Neural crest cell (in vitro differentiated cells): Measurements from ENCODE around the gene JUNB. TPM values are rescaled to one million over a fixed set of nuclear protein-coding genes. Genes with fewer than 3 reads are reported as not detected.

Experiments
- DNase-seq: peaks from one replicate; pipeline ENCODE4 v3.0.0; 2021; ENCODE audit warnings: low read depth, mixed read lengths, low spot score
- H3K27ac Mint-ChIP-seq: one replicate; pipeline ENCODE4 v1.8.0; 2021; ENCODE audit warnings: mild to moderate bottlenecking, mixed read lengths; ENCODE audit not compliant: unreplicated experiment
- H3K27me3 Mint-ChIP-seq: 2 replicates; pipeline ENCODE4 v1.8.0; 2021; ENCODE audit warnings: low read depth, mild to moderate bottlenecking, mixed read lengths
- H3K36me3 Mint-ChIP-seq: 2 replicates; pipeline ENCODE4 v1.8.0; 2021; ENCODE audit warnings: low read depth, mild to moderate bottlenecking, mixed read lengths
- H3K4me1 Mint-ChIP-seq: 2 replicates; pipeline ENCODE4 v1.8.0; 2021; ENCODE audit warnings: mixed read lengths
- H3K4me3 Mint-ChIP-seq: one replicate; pipeline ENCODE4 v1.8.0; 2021; ENCODE audit warnings: mild to moderate bottlenecking, mixed read lengths
- H3K9me3 Mint-ChIP-seq: 2 replicates; pipeline ENCODE4 v1.8.0; 2021; ENCODE audit warnings: mixed read lengths
- total RNA-seq: library from RNA; stranded (reverse); gene quantifications from 2 replicates; pipeline ENCODE4 v1.2.1, GENCODE V29; 2021
- TF ChIP-seq, protein P1 (sequence below): fragments of 200-600 bp; sonication (generic); conservative IDR thresholded peaks from 2 replicates; pipeline ENCODE4 v1.5.0; 2021; ENCODE audit warnings: antibody characterized with exemption, mild to moderate bottlenecking

The JUNB gene
- total RNA-seq, 1 donor from 2014 or later, result 9.6 TPM

GRCh38 chr19:12799742-12800465, 8.6 kb downstream of the JUNB start:
- TF ChIP-seq, protein P1, sequence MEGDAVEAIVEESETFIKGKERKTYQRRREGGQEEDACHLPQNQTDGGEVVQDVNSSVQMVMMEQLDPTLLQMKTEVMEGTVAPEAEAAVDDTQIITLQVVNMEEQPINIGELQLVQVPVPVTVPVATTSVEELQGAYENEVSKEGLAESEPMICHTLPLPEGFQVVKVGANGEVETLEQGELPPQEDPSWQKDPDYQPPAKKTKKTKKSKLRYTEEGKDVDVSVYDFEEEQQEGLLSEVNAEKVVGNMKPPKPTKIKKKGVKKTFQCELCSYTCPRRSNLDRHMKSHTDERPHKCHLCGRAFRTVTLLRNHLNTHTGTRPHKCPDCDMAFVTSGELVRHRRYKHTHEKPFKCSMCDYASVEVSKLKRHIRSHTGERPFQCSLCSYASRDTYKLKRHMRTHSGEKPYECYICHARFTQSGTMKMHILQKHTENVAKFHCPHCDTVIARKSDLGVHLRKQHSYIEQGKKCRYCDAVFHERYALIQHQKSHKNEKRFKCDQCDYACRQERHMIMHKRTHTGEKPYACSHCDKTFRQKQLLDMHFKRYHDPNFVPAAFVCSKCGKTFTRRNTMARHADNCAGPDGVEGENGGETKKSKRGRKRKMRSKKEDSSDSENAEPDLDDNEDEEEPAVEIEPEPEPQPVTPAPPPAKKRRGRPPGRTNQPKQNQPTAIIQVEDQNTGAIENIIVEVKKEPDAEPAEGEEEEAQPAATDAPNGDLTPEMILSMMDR, result no peak
- peaks cover 3% of the 10 kb centered on the region for H3K27me3 Mint-ChIP-seq
- no peaks in the 10 kb centered on the region for H3K9me3 Mint-ChIP-seq
- DNase-seq, result no peak
- H3K4me3 Mint-ChIP-seq, result peak overlapping the region; percentile 94
- no peaks in the 10 kb centered on the region for H3K36me3 Mint-ChIP-seq
- no peak overlapping the region for H3K27ac Mint-ChIP-seq
- peaks cover 28% of the 10 kb centered on the region for H3K4me1 Mint-ChIP-seq

DNA sequence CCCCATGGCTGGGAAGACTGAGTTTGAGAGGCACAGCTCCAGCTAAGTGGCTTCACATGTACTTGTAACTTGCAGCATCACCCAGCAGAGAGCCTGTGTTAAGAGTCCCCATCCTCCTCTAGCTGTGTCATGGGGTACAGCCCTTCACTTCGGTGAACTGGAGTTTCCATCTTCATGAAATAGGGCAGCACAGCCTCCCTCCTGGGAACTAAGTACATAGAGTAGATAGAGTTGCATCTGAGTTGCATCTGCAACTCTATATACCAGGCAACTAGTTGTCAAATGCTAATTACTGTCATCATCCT, 9.1 kb downstream of the JUNB start:
- Mint-ChIP-seq H3K27ac (no peak overlapping the region), H3K4me3 (peak overlapping the region; percentile 94), H3K4me1 (peaks cover 28% of the 10 kb centered on the region), H3K27me3 (peaks cover 3% of the 10 kb centered on the region), H3K36me3 (no peaks in the 10 kb centered on the region), H3K9me3 (no peaks in the 10 kb centered on the region)
- TF ChIP-seq, protein P1, result no peak
- DNase-seq, result no peak

DNA sequence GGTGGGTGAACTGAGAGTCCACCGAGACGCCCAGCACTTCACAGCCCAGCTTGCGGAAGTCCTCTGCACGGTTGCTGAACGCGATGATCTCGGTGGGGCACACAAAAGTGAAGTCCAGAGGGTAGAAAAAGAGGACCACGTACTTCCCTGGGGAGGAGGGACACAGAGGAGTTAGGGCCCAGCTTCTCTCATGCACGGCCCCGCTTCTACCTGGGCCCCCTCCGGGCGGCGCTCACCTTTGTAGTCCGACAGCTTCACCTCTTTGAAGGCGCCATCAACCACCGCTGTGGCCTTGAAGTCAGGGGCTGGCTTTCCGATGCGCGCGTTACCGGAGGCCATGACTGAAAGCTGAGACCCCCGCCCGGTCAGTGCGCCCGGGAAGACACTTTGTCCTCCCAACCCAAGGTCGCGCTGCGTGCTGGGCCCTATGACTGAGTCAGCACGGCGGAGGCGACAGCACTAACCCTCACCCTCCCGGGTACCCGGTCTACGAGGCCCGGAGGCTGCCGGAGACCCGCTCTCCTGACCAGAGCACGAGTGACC, 9.7 kb downstream of the JUNB start:
- Mint-ChIP-seq H3K4me1 (peaks cover 25% of the 10 kb centered on the region), H3K9me3 (no peaks in the 10 kb centered on the region), H3K27ac (peak overlapping the region; percentile 81), H3K4me3 (peak overlapping the region; percentile 94), H3K36me3 (no peaks in the 10 kb centered on the region), H3K27me3 (peaks cover 3% of the 10 kb centered on the region)
- no peak for DNase-seq
- TF ChIP-seq, protein P1, result no peak

- no peaks in the 10 kb centered on the region for H3K27me3 Mint-ChIP-seq
- no peaks in the 10 kb centered on the region for H3K9me3 Mint-ChIP-seq
- H3K27ac Mint-ChIP-seq, result peak within 1 kb of the TSS; percentile 81
- DNase-seq, result peak; percentile 77
- peak within 1 kb of the TSS; percentile 94 for H3K4me3 Mint-ChIP-seq
- TF ChIP-seq, protein P1, result no peak
- peaks cover 25% of the 10 kb centered on the region for H3K4me1 Mint-ChIP-seq
- H3K36me3 Mint-ChIP-seq, result peaks cover 3% of the 10 kb centered on the region
These were observed 10.4 kb downstream of the JUNB start, which contains the start of the genes PRDX2 and THSD8 for GRCh38 chr19:12801466-12802266. Gene PRDX2 (minus strand): TSS chr19:12801800. CDS start chr19:12801261, 539 bp downstream. Gene THSD8 (plus strand): TSS chr19:12802069. CDS start chr19:12802072, 3 bp downstream.

DNA sequence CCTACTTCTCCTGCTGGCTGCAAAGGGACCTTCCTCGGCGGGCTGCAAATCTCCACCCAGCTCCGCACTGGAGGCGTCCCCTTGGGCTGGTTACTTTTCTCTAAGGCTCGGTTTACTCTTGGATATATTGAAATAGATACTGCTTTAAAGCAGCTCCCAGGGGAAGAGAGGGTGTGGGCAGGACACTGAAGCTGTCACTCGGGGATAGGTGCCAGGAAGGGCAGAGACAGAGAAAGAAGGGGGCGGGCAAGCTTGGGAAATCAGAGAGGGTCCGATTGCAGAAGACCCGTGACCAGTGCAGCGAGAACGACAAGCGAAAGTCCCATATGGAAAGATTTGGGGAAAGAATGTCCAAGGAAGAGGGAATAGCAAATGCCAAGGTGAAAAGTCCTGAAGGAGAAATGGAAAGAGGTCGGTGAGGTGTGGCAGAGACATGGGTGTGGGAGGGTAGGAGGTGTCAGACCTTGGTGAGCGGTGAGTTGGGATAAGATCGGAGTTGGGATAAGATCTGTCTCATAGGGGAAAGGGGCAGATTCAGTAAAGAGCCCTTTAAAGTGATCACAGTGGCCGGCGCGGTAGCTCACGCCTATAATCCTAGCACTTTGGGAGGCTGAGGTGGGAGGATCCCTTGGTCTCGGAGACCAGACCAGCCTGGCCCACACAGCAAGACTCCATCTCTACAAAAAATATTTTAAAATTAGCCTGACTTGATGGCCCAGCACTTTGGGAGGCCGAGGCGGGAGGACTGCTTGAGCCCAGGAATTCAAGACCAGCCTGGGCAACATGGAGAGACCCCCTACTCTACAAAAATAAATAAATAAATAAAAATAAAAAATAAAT, 11.2 kb downstream of the JUNB start:
- Mint-ChIP-seq H3K27ac (no peak overlapping the region), H3K4me1 (peaks cover 29% of the 10 kb centered on the region), H3K9me3 (no peaks in the 10 kb centered on the region), H3K27me3 (no peaks in the 10 kb centered on the region), H3K4me3 (peak overlapping the region; percentile 94), H3K36me3 (peaks cover 3% of the 10 kb centered on the region)
- TF ChIP-seq, protein P1, result no peak
- DNase-seq, result no peak
